ENCODE results near the gene ACADL. TPM values are rescaled to one million over a fixed set of nuclear protein-coding genes. Genes with fewer than 3 reads are reported as not detected.
"Not testable (repeated sequence)": the region's sequence is repeated elsewhere in the genome, so short reads cannot be mapped to it uniquely, and the experiment has no call there.

The ACADL gene
- total and polyA plus RNA-seq, 2 experiments from 2014 or later = 0.37 TPM; not detected in 1

- ATAC-seq (peak; percentile 93), DNase-seq (ENCODE audit: low spot score) (peak; percentile 90)
- Histone ChIP-seq H3K4me1 (ENCODE audit: insufficient read depth) (peaks cover 33% of the 10 kb centered on the region), H3K9me2 (ENCODE audit: insufficient read depth) (no peaks in the 10 kb centered on the region), H2AFZ (no peak overlapping the region), H3K79me2 (replicated peaks; ENCODE audit: insufficient read depth) (no peaks in the 10 kb centered on the region), H3K27me3 (ENCODE audit: insufficient read depth) (no peaks in the 10 kb centered on the region), H3F3A (replicated peaks; ENCODE audit: low read depth) (0 out of 2 replicates have a peak, but pooled peaks cover 3% of the 10 kb centered on the region), H3K4me2 (peak overlapping the region; percentile 12; the same call in 1 of the 2 replicates), H4K20me1 (replicated peaks; ENCODE audit: insufficient read depth) (no peaks in the 10 kb centered on the region), H3K4me3 (no peak overlapping the region), H3K27ac (ENCODE audit: low read depth) (peak overlapping the region; percentile 85), H3K36me3 (ENCODE audit: insufficient read depth) (no peaks in the 10 kb centered on the region)
- peaks cover 34% of the 10 kb centered on the region for H3K4me1 Mint-ChIP-seq
- peak; percentile 83 for TF ChIP-seq NANOG (IDR thresholded peaks at IDR 0.05; ENCODE audit: borderline replicate concordance)
- TF ChIP-seq ZNF114 (CRISPR knock-in tag; IDR thresholded peaks at IDR 0.05) = no peak
- peaks cover 5% of the 10 kb centered on the region for H3K27me3 Mint-ChIP-seq (ENCODE audit: insufficient read depth, low read depth, poor library complexity)
- H3K27ac Mint-ChIP-seq = peak overlapping the region; percentile 64
- peaks cover 16% of the 10 kb centered on the region for H3K9me3 Mint-ChIP-seq
- peaks cover 13% of the 10 kb centered on the region for H3K36me3 Mint-ChIP-seq (ENCODE audit: low read depth)
- H3K4me3 Mint-ChIP-seq = no peak overlapping the region
Observed at GRCh38 chr2:210177769-210178168, 47.5 kb downstream of the ACADL start.

GRCh38 chr2:210177115-210177514 lies 48.1 kb downstream of the ACADL start:
- 0 out of 2 replicates have a peak overlapping the region, but pooled peaks have one; percentile 12 for H3K4me2 ChIP-seq
- not testable (repeated sequence) for H3K27me3 Mint-ChIP-seq (ENCODE audit: insufficient read depth, low read depth, poor library complexity)

GRCh38 chr2:210174086-210174485 lies 51.2 kb downstream of the ACADL start:
- Mint-ChIP-seq H3K9me3 (no peaks in the 10 kb centered on the region), H3K27ac (no peak overlapping the region), H3K27me3 (ENCODE audit: insufficient read depth, low read depth, poor library complexity) (peaks cover 11% of the 10 kb centered on the region), H3K36me3 (ENCODE audit: low read depth) (peaks cover 3% of the 10 kb centered on the region; the same call in 1 of the 3 replicates), H3K4me1 (peaks cover 26% of the 10 kb centered on the region), H3K4me3 (no peak overlapping the region)
- Histone ChIP-seq H4K20me1 (replicated peaks; ENCODE audit: insufficient read depth) (no peaks in the 10 kb centered on the region), H2AFZ (no peak overlapping the region), H3K27ac (ENCODE audit: low read depth) (no peak overlapping the region), H3K9me2 (ENCODE audit: insufficient read depth) (no peaks in the 10 kb centered on the region), H3F3A (replicated peaks; ENCODE audit: low read depth) (0 out of 2 replicates have a peak, but pooled peaks cover 7% of the 10 kb centered on the region), H3K27me3 (ENCODE audit: insufficient read depth) (no peaks in the 10 kb centered on the region), H3K36me3 (ENCODE audit: insufficient read depth) (no peaks in the 10 kb centered on the region), H3K4me3 (no peak overlapping the region), H3K4me1 (ENCODE audit: insufficient read depth) (peaks cover 16% of the 10 kb centered on the region), H3K79me2 (replicated peaks; ENCODE audit: insufficient read depth) (peaks cover 11% of the 10 kb centered on the region), H3K4me2 (no peak overlapping the region)
- DNase-seq (ENCODE audit: low spot score) = no peak
- TF ChIP-seq STAT1 (IDR thresholded peaks at IDR 0.05; ENCODE audit: unreplicated experiment) (no peak), ZNF462 (CRISPR knock-in tag; IDR thresholded peaks at IDR 0.05) (no peak), CTCF (conservative IDR thresholded peaks at IDR 0.05; ENCODE audit: low read depth in 2 of 2) (no peak), ETS1 (IDR thresholded peaks at IDR 0.05) (no peak)
- ATAC-seq = no peak

More at GRCh38 chr2:210177115-210177514, 48.1 kb downstream of the ACADL start:
- not testable (repeated sequence) for H4K20me1 ChIP-seq (replicated peaks; ENCODE audit: insufficient read depth); H3K9me3 Mint-ChIP-seq; H3K27me3 ChIP-seq (ENCODE audit: insufficient read depth); H3K27ac Mint-ChIP-seq; H3K9me2 ChIP-seq (ENCODE audit: insufficient read depth); H3K36me3 Mint-ChIP-seq (ENCODE audit: low read depth); H3K36me3 ChIP-seq (ENCODE audit: insufficient read depth); H2AFZ ChIP-seq; H3K79me2 ChIP-seq (replicated peaks; ENCODE audit: insufficient read depth); DNase-seq (ENCODE audit: low spot score); H3F3A ChIP-seq (replicated peaks; ENCODE audit: low read depth); H3K4me3 Mint-ChIP-seq; ATAC-seq; H3K4me3 ChIP-seq
- peaks cover 39% of the 10 kb centered on the region for H3K4me1 Mint-ChIP-seq
- Histone ChIP-seq H3K27ac (ENCODE audit: low read depth) (peak overlapping the region; percentile 85), H3K4me1 (ENCODE audit: insufficient read depth) (peaks cover 35% of the 10 kb centered on the region)
